Natural killer cell (primary cell): ENCODE results near the gene LRIT2. TPM values are rescaled to one million over a fixed set of nuclear protein-coding genes. Genes with fewer than 3 reads are reported as not detected.

Experiments
- ATAC-seq, 3 donors: fragments of 150-1000 bp in 2 of 3; fragments of 200-7000 bp in 1 of 3; cut with Tn5 transposase; 1 replicate in 1 of 3; 2 replicates in 2 of 3; pipeline ENCODE4 v1.10.0; 2021; ENCODE audit warnings: mild to moderate bottlenecking in 2 of 3, moderate library complexity in 2 of 3
- DNase-seq, 2 donors: peaks; one replicate each; pipeline versions ENCODE4 v3.0.0 to v3.0.0-alpha.2; 2013 to 2021; ENCODE audit warnings: mixed read lengths in 1 of 2
- H3K27ac ChIP-seq: one replicate; pipeline ENCODE4 v1.5.1; 2013; ENCODE audit warnings: mild to moderate bottlenecking, low read length
- H3K27me3 ChIP-seq: one replicate; pipeline ENCODE4 v1.6.1; 2013; ENCODE audit warnings: low read length; ENCODE audit not compliant: control insufficient read depth, insufficient read depth
- H3K36me3 ChIP-seq: one replicate; pipeline ENCODE4 v1.6.1; 2013; ENCODE audit warnings: low read length; ENCODE audit not compliant: control insufficient read depth, insufficient read depth
- H3K4me1 ChIP-seq: one replicate; pipeline ENCODE4 v1.6.1; 2013; ENCODE audit warnings: low read length; ENCODE audit not compliant: control insufficient read depth, insufficient read depth
- H3K4me3 ChIP-seq: one replicate; pipeline ENCODE4 v1.5.1; 2013; ENCODE audit warnings: low read length
- H3K9me3 ChIP-seq: one replicate; pipeline ENCODE4 v1.6.1; 2013; ENCODE audit warnings: low read length; ENCODE audit not compliant: control insufficient read depth, insufficient read depth
- H3K27ac Mint-ChIP-seq, 2 donors: one replicate each; pipeline ENCODE4 v1.8.0; 2022; ENCODE audit warnings: mild to moderate bottlenecking in 2 of 2, mixed read lengths in 2 of 2, moderate library complexity in 1 of 2
- H3K27me3 Mint-ChIP-seq, 2 donors: one replicate each; pipeline ENCODE4 v1.8.0; 2022; ENCODE audit warnings: low read depth in 2 of 2, mixed read lengths in 2 of 2
- H3K36me3 Mint-ChIP-seq: one replicate; pipeline ENCODE4 v1.8.0; 2022; ENCODE audit warnings: mixed read lengths
- H3K4me1 Mint-ChIP-seq, 2 donors: one replicate each; pipeline ENCODE4 v1.8.0; 2022; ENCODE audit warnings: mixed read lengths in 2 of 2
- H3K4me3 Mint-ChIP-seq: one replicate; pipeline ENCODE4 v1.8.0; 2022; ENCODE audit warnings: mild to moderate bottlenecking, moderate library complexity, mixed read lengths
- H3K9me3 Mint-ChIP-seq, 2 donors: one replicate each; pipeline ENCODE4 v1.8.0; 2022; ENCODE audit warnings: mixed read lengths in 2 of 2
- WGBS: methylation state at CpG from one replicate; pipeline ENCODE4 v1.1.7; 2013; ENCODE audit warnings: missing lambda C conversion rate; ENCODE audit not compliant: insufficient coverage; 5-methylcytosine and 5-hydroxymethylcytosine counted together
- intact Hi-C: fragments of 100-400 bp; cut with micrococcal nuclease; formaldehyde crosslinking; loops from one replicate; pipeline ENCODE4 v1.14.2; 2022
- total RNA-seq, 4 donors: library from RNA; stranded (reverse); fragments of 120-200 nt in 1 of 4; gene quantifications; one replicate each; pipeline versions ENCODE4 v1.2.3 to v1.2.4, GENCODE V29; 2013 to 2022
- TF ChIP-seq, protein P1 (sequence below): fragments of 200-600 bp; IDR thresholded peaks from one replicate; pipeline ENCODE4 v1.8.0; 2022; ENCODE audit warnings: antibody characterized with exemption

Gene LRIT2, protein sequence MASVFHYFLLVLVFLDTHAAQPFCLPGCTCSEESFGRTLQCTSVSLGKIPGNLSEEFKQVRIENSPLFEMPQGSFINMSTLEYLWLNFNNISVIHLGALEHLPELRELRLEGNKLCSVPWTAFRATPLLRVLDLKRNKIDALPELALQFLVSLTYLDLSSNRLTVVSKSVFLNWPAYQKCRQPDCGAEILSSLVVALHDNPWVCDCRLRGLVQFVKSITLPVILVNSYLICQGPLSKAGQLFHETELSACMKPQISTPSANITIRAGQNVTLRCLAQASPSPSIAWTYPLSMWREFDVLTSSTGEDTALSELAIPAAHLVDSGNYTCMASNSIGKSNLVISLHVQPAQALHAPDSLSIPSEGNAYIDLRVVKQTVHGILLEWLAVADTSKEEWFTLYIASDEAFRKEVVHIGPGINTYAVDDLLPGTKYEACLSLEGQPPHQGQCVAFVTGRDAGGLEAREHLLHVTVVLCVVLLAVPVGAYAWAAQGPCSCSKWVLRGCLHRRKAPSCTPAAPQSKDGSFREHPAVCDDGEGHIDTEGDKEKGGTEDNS
- not detected for total RNA-seq
- not detected for total RNA-seq (2013)

DNA sequence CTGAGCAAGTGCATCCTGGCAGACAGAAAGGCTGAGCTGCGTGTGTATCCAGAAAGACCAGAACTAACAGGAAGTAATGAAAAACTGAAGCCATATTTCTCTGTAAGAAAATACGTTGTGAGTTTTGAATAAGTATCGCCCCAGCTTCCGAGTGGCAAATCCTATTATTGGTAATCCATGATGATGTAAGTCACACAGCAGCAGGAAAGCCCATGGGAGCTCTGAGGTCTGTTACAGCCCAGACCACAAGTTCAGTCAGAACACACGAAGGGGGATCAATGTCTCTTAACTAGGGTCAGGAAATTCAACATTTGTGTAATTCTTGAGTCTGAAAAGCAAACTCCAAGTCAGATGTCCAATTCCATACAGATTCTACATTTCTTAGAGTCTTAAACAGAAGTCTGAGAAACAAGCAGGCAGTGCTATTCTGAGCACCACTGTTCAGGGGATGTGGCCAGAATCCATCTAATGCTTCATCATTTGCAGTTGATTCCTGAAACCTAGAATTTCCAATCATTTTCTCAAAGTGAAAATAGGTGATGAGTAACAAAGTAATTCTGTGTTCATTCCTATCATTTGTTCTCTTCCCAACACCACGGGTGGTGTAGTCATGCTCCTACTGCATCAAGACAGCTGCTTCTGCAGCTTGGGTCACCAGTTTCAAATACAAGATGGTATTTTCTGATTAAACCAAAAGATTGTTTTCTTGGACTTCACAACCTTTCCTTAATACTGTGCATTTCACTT is at the start of gene LRIT2:
Gene LRIT2, minus strand, starts transcription at position 118 of the 747 bp plus-strand sequence. Its CDS starts 24 bp downstream, at position 94.
- H3K4me1 Mint-ChIP-seq: no peaks in the 10 kb centered on the region
- no peak for DNase-seq
- Histone ChIP-seq H3K36me3 (no peaks in the 10 kb centered on the region), H3K4me1 (no peaks in the 10 kb centered on the region), H3K9me3 (no peaks in the 10 kb centered on the region), H3K4me3 (no peak within 1 kb of the TSS), H3K27me3 (no peaks in the 10 kb centered on the region), H3K27ac (no peak within 1 kb of the TSS)
- no peaks in the 10 kb centered on the region for H3K9me3 Mint-ChIP-seq
- H3K4me3 Mint-ChIP-seq: no peak within 1 kb of the TSS
- 62% methylated on average over 6 of the region's 6 CpGs for WGBS
- TF ChIP-seq, protein P1, sequence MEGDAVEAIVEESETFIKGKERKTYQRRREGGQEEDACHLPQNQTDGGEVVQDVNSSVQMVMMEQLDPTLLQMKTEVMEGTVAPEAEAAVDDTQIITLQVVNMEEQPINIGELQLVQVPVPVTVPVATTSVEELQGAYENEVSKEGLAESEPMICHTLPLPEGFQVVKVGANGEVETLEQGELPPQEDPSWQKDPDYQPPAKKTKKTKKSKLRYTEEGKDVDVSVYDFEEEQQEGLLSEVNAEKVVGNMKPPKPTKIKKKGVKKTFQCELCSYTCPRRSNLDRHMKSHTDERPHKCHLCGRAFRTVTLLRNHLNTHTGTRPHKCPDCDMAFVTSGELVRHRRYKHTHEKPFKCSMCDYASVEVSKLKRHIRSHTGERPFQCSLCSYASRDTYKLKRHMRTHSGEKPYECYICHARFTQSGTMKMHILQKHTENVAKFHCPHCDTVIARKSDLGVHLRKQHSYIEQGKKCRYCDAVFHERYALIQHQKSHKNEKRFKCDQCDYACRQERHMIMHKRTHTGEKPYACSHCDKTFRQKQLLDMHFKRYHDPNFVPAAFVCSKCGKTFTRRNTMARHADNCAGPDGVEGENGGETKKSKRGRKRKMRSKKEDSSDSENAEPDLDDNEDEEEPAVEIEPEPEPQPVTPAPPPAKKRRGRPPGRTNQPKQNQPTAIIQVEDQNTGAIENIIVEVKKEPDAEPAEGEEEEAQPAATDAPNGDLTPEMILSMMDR: no peak
- intact Hi-C loops: no loop called here
- no peak within 1 kb of the TSS for H3K27ac Mint-ChIP-seq
- no peaks in the 10 kb centered on the region for H3K36me3 Mint-ChIP-seq
- ATAC-seq: no peak
- peaks cover 12 to 53% of the 10 kb centered on the region in 2 donors for H3K27me3 Mint-ChIP-seq

DNA sequence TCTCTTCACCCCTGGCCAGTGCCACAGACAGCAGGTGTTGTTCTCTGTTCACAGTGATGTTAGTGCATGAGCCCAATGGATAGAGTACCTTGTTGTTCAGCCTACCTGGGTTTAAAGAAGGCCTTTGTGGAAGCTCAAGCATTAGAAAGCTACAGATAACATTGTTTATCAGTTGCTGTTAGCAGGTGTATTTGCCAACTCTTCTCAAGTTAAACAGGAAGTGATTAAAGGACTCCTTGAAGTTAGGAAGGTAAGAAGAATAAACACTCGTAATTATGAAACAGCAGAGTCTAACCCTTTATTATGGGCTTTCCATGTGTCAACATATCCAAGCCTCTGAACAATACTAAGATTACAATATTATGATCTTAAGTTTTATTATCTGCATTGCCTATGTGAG is 45.4 kb upstream of the LRIT2 start:
- no peak overlapping the region for H3K4me3 ChIP-seq
- no peak overlapping the region for H3K27ac ChIP-seq
- Mint-ChIP-seq H3K27me3 (peaks cover 10 to 11% of the 10 kb centered on the region in 2 donors), H3K27ac (no peak overlapping the region), H3K9me3 (no peaks in the 10 kb centered on the region), H3K36me3 (no peaks in the 10 kb centered on the region), H3K4me3 (no peak overlapping the region), H3K4me1 (peaks cover 5 to 9% of the 10 kb centered on the region in 2 donors)
- intact Hi-C loops: no loop called here
- no peaks in the 10 kb centered on the region for H3K36me3 ChIP-seq
- H3K9me3 ChIP-seq: no peaks in the 10 kb centered on the region
- no CpG with 5 or more reads among the region's 1 CpG for WGBS
- H3K27me3 ChIP-seq: peaks cover 2% of the 10 kb centered on the region
- DNase-seq (no peak), ATAC-seq (no peak)
- TF ChIP-seq, protein P1: no peak
- H3K4me1 ChIP-seq: no peaks in the 10 kb centered on the region

DNA sequence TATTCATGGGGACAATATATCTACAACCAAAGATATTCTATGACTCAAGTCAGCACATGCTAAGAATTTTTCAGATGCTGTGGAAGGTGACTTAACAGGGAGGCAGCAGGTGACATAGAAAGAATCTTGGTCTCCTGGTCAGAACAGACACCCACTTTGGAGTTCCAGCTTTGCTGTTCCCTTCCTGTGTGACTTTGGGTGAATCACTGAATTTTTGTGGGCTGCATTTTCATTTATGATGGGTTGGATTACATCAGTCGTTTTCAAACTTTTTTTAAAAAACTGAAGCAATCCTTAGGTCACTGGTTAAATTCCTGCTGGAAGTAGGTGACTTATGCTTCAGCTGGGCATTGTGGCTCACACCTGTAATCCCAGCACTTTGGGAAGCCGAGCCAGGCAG is 44.4 kb upstream of the LRIT2 start:
- H3K27ac Mint-ChIP-seq: no peak overlapping the region
- 68% methylated on average over 2 of the region's 2 CpGs for WGBS
- peaks cover 2% of the 10 kb centered on the region for H3K4me1 ChIP-seq
- H3K9me3 ChIP-seq: no peaks in the 10 kb centered on the region
- H3K4me1 Mint-ChIP-seq: peaks cover 7 to 11% of the 10 kb centered on the region in 2 donors
- H3K27ac ChIP-seq: no peak overlapping the region
- H3K27me3 Mint-ChIP-seq: peaks cover 11% of the 10 kb centered on the region in 2 donors
- TF ChIP-seq, protein P1: no peak
- H3K9me3 Mint-ChIP-seq: no peaks in the 10 kb centered on the region
- ATAC-seq (no peak), DNase-seq (no peak)
- no peak overlapping the region for H3K4me3 ChIP-seq
- H3K27me3 ChIP-seq: peaks cover 2% of the 10 kb centered on the region
- H3K36me3 Mint-ChIP-seq: no peaks in the 10 kb centered on the region
- H3K4me3 Mint-ChIP-seq: no peak overlapping the region
- intact Hi-C loops: loop anchor here (5.0 kb wide), 2 partner anchors 63 to 83 kb away; no protein-coding TSS in a partner anchor
- H3K36me3 ChIP-seq: no peaks in the 10 kb centered on the region
